SK-MEL-5 (cell line): Measurements from ENCODE around the gene DLL4. TPM values are rescaled to one million over a fixed set of nuclear protein-coding genes. Genes with fewer than 3 reads are reported as not detected.

Source experiments
- DNase-seq: peaks from one replicate; pipeline ENCODE4 v3.0.0-alpha.2; 2016; ENCODE audit warnings: low read depth, low spot score
- in situ Hi-C: cut with HindIII; loops from 2 replicates; pipeline ENCODE4 v1.10.0; 2016; ENCODE audit warnings: low sequenced_read_pairs, high pct_unique_total_duplicates, low pct_unique_long_range_greater_than_20kb
- total RNA-seq: library from RNA; depleted of rRNA; stranded (reverse); fragments of >200 nt; shearing (Covaris generic); gene quantifications from 2 replicates; pipeline ENCODE4 v1.2.3, GENCODE V29; 2014

The DLL4 gene
- total RNA-seq, 1 experiment from 2014 or later: 0.92 TPM

DNA sequence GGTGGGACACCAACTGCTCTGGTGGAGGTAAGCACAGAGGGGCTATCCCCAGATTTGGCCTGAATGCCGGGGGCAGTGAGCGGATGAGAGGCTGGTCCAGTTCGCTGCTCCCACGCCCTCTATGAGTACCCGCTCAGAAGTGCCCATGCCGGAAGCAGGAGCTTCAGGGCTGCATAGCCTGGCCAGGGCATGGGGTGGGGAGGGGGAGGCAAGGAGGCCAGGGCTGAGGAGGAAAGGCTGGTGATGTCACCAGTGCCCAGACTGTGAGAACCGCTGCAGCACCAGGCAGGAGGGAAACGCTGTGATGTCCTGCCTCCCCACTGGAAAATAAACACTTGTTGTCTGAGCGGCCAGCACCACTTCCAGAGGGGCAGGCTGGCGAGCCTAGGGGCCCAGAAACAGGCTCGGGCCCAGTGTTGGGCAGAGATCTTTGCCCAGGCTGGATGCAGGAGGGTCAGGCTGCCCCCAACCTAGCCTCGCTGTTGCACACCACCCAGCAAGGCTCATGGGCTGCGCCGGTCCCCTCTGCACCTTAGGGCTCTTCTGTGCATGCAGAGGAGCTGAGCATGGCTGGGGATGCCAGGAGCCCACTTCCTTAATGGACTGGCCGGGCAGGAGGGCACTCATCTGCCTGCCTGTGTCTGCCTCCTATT lies 10.9 kb upstream of the DLL4 start:
- no peak for DNase-seq
- in situ Hi-C loops: loop anchor here (25.0 kb wide), 1 partner anchor 94 kb away; no protein-coding TSS in a partner anchor

DNA sequence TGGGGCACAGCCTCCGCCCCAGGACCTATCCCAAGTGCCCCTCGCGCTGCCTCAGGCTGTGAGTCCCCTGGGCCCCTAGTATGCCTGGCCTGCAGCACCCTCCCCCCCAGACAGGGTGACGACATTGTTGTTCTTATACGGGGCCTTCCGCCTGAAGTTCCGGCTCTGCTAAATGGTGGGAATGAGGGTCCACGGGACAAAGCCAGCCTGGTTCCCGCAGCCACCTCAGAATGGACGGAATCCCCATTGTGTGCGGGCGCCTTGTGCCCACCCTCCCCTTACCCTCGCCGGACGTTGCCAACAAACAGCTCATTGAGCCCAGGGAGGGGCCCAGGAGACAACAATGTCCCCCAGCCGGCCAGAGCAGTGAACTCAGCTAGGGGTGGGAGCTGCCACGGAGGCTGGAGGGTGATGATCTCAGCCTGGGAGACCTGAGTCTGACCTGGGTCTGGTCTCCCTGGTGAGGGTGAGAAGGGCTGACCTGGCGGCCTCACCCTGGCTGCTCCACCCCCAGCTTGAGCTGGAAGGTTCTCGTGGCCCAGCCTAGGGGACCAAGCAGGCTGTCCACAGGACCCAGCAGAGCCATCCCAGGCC lies 10.2 kb upstream of the DLL4 start:
- in situ Hi-C loops: loop anchor here (25.0 kb wide), 1 partner anchor 93 kb away; no protein-coding TSS in a partner anchor
- no peak for DNase-seq

DNA sequence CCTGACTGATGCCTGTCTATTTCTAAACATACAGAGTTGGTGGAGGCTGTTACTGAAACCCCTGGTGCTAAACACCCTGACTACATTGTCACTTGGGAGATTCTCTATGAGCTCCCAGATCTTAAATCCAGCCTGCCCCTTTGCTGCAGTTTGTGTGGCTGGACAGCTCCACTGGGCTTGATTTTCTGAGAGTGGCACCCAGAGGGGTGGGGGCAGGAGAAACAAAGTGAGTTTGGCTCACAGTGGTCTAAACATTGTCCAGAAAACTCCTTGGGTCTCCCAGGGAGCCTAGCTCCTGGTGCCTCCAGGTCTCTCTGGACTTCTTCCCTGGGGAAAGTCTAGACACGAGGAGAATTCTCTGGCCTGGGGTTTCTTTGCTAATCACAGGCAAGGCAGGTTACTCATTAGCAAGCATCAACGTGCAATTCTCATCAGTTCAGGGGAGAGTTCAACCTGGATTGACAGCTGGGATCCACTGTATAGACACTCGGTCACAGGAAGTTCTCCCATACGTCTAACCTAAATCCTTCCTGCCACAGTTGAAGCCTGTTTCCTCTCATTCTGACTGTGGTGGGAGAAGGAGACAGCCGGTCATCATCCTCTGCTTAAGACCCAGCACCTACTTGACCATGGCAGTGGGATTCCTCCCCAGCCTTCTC lies 7.1 kb upstream of the DLL4 start:
- in situ Hi-C loops: loop anchor here (25.0 kb wide), 1 partner anchor 90 kb away; no protein-coding TSS in a partner anchor
- DNase-seq: no peak

DNA sequence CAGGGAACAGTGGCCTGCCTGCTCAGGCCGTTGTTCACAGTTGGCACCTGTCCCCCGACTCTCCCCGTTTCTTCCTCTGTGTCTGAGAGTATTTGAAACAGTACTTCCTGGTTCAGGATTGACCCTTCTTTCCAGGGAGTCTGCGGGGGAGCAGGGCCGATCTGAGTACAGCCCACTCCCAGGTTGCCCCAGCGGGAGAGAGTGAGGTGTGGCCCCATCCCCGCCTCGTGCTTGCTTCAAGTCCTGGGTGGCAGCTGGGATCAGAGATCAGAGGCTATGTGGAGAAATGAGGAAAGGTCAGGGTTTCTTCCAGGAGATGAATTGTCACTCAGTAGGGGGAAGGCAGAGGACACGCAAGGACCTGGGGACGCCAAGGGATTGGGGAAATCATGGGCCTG lies 6.5 kb upstream of the DLL4 start:
- no peak for DNase-seq
- in situ Hi-C loops: loop anchor here (25.0 kb wide), 1 partner anchor 90 kb away; no protein-coding TSS in a partner anchor

DNA sequence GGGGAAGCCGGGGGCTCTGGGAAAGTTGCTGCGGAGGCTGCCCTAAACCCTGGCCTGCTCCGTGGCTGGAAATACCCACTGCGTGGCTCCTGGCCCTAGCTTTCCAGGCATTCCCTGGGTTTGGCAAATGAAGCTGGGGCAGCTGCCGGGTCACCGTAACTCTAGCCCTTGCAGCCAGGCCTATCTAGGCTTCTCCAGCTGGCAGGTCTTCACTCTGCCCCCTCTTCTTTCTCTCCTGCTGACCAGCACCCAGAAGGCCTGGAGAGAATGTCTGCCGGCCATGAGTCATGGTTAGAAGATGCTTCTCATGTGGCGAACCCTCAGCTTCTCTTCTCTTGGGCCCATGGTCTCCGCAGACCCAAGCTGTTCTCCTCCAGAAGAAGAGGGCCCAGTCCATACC lies 5.6 kb upstream of the DLL4 start:
- no peak for DNase-seq
- in situ Hi-C loops: loop anchor here (25.0 kb wide), 1 partner anchor 89 kb away; no protein-coding TSS in a partner anchor

DNA sequence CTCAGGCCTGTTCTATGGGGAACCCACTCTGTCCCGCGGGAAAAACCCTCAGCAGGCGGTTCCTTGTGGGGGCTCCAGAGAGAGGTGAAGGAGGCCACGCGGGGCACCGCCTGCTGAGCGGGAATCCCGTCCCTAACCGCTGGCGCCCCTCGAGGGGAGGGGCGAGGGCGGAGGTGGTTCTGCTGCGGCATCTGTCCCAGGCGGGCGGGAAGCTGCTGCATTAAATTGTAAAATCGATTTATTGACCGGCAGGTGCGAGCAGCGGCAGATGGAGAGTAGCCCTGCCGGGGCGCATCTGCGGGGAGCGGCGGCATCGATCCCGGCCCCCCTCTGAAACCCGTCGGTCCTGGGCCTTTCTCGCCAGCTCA lies 3.7 kb upstream of the DLL4 start:
- DNase-seq: no peak
- in situ Hi-C loops: no loop called here

DNA sequence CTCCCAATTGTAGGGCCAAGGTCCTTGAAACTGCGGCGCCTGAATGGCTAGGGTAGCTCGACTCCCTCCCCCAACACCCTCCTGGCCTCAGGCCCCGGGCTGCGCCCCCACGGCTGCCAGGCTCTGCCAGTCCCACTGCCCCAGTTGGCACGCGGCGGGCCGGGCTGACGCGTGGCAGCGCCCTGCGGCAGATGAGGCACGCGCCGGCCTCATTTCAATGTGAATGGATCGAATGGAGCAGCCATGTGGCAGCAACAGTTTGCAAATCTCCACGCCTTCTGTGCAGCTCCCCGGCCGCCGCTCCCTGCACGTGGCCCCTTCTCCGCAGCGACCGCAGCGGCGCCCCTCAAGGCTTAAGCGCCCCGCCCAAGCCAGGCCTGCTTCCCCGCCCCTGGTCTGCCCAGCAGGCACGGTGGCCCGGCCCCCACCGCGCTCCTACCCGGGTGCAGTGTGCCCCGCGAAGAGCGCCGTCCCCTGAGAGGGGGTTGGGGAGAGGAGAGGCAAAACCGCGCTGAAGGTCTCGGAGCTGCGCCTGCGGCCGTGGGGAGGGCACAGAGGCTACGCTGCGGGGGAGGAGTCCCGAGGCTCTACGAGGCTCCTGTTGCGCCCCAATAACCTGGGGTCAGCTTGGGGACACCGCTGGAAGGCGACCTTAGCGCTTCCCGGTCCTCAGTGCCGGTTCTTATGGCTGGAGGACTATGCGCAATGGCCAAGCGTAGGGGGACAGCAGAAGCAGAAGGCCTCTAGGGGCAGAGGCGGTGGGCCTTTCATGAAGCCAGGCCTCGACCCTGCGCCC lies 3.1 kb upstream of the DLL4 start:
- DNase-seq: no peak
- in situ Hi-C loops: no loop called here

DNA sequence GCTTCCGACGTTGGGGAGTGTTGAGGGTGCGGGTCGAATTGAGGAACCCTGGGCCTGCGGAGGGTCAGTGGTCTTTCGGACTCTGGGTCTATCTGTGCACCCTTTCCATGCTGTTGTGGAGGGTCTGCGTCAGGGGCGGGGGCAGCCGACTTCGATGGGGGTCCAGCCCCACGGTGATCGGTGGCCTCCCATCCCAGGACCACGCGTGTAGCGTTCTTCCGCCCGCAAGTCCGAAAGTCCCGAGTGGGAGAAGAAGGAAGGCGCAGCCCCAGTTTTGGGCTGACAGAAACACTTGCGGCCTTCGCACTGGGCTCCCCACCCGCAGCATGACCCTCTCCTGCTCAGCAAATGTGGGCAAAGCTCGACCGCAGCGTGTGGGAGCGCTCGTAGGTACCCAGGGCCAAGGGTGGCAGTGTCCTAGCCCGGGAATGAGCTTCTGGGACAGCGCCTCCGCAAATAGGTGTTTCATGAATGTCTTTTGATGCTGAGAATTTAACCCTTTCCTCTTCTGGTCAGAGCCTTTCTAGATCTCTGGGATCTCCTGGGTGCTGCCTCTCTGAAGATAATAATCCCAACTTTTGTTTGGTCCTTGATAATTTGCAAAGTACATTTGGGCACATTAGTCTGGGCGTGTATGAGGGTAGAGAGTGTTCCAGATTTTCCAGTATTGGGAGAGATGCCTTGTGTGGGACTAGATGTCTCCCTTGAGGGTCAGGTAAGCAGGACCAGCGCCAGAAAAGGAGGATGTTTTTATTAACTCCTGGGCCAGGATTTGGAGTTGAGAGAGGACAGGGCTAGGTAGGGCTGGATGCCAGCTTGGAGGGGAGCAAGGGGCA lies 2.3 kb upstream of the DLL4 start:
- DNase-seq: no peak
- in situ Hi-C loops: no loop called here

DNA sequence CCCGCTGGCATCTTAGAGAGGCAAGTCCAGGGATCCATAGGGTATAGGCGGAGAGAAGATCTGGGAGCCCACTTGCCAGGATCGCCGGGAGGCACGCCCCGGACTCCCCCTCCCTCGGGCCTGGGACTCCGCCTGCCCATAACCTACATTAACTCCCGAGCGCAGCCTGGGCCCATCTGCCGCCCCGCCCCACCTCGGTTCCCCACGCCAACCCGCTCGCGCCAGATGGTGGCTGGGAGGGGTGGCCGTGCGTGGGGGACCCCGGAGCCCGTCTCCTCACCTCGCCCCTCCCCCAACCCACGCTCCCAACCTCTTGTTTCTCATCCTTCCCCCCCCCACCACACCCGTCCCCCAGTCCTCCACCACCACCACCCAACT lies 1.7 kb upstream of the DLL4 start:
- in situ Hi-C loops: no loop called here
- DNase-seq: no peak

DNA sequence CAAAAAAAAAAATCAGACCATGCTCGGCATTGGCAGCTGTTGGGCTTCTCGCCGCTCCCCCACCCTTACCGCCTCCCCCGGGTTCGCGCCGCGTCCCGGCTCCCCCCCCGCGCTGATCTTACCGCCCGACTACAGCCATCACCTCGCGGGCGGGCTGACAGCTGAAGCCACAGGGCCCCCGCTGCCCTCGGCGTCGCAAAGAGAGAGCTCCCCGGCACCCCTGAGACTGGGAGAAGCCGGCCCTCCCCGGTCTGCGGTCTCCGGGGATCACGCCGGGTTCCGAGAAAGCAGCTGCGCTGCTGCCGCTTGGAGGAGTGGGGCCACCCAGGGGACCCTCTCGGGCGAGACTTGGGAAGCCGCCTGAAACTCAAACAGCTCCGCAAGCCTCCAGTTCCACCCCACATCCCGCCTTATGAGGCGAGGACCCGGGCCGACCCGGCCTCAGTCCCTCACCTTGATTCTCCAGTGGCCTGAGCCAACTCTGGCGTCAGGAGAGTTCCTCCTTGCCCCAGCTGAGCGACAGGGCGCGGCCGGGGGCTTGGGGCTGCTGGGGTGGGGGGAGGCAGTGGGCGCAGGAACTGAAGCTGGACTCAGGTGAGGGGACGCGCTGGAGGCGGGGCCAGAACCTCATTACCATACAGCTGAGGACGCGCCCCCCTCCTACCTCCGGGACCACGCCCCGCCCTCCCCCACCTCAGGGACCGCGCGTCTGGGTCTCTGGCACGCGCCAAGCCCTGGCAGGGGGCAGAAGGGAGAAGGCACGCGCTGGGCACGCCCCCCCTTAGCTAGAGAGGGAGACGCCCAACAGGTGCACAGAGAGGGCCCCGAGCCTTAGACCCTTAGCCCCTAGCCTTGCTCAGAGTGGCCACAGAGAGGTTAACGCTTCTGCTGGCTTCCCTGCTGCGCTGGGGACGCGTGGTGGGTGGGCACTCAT lies 1.0 kb upstream of the DLL4 start:
- in situ Hi-C loops: no loop called here
- no peak for DNase-seq

DNA sequence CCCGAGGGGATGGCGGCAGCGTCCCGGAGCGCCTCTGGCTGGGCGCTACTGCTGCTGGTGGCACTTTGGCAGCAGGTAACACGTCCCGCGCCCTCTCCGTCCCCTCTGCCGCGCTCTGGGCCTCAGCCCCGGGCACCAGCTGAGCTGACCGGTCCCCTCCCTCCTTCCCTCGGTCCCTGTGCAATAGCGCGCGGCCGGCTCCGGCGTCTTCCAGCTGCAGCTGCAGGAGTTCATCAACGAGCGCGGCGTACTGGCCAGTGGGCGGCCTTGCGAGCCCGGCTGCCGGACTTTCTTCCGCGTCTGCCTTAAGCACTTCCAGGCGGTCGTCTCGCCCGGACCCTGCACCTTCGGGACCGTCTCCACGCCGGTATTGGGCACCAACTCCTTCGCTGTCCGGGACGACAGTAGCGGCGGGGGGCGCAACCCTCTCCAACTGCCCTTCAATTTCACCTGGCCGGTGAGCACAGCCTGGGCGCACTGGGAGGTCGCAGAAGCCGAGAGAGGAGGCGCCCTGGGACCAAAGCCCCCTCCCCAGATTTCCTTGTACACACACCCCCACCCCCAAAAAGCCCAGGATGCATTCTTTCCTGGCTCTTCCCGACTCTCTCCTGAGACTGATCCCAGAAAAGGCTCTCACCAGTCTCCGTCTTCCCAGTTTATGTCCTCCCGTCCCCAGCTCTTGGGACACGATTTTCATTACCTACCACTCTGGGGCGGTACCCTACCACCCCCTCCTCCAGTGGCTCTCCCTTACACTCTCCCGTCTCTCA lies 705 bp downstream of the DLL4 start:
- in situ Hi-C loops: no loop called here
- peak; percentile 36 for DNase-seq

DNA sequence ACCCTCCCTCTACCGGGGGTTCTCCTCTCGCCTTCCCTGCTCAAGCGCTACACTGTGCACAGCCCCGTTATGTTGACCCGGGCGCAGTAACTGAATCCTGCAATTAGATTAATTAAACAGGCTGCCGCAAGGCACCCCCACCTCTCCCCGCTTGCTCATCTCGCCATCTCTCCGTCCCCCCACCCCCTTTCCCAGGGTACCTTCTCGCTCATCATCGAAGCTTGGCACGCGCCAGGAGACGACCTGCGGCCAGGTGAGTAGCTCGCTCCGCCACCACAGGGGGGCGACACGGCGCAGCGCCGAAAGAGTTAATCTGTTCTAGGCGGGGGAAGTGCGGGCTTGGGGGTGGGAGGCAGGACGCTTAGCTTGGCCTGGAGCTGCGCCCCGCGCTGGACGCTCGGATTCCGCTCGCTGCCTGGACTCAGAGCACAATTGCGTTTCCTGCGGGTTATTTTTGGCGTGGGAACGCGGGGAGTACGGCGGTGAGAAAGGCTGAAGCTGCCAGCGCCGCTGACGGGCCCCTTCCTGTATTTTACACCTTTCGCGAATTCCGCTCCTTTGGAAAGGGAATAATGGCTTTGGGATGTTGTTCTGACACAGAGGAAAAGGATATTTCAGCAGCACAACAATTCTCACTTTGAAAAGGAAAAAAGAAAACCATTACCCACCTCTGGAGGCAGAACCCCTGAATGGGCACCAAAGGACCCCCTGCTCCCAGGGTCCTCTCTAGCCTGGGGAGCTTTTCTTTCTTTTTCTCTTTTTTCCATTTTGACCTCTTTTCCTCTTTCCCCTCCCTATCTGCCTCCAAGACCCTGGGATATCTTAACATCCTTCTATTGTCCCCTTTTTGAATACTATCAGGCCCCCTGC lies 1.5 kb downstream of the DLL4 start:
- no peak for DNase-seq
- in situ Hi-C loops: no loop called here

DNA sequence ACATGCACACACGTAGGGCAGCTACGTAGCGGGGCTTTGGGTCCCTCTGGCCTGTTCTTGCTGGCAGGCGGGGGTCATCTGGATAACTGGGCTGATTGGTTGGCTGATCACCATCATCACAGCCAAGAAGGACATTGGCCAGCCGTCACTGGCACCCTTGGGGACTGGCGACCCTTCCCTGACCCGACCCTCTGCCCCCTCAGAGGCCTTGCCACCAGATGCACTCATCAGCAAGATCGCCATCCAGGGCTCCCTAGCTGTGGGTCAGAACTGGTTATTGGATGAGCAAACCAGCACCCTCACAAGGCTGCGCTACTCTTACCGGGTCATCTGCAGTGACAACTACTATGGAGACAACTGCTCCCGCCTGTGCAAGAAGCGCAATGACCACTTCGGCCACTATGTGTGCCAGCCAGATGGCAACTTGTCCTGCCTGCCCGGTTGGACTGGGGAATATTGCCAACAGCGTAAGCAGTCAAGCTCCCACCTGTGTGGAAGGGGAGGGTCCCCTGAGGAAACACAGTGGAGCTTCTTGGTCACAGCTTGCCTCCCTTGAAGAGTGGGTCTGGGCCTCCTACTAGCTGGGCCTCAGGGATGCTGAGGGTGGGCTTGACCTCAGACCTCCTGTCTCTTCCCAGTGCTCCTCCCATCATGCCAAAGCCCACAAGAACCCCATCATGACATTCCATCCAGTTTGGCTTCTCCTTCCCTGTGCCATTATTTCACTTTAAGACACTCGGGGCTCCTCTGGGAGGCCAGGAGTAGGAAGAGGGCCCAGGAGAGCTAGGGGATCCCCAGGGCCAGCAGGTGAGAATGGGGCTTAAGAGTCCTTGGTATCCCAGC lies 2.4 kb downstream of the DLL4 start:
- in situ Hi-C loops: no loop called here
- no peak for DNase-seq

DNA sequence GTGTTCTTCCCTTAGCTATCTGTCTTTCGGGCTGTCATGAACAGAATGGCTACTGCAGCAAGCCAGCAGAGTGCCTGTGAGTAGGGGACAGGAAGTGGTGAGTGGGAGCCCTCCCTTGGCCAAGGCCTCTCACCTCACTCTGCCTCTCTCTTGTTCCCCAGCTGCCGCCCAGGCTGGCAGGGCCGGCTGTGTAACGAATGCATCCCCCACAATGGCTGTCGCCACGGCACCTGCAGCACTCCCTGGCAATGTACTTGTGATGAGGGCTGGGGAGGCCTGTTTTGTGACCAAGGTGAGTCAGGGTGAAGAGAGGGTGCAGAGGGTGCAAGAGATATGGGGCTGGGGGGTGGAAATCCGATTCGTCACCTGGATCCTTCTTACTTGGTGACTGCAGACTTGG lies 3.0 kb downstream of the DLL4 start:
- in situ Hi-C loops: no loop called here
- no peak for DNase-seq
